Glutamatergic neuron (in vitro differentiated cells): ENCODE measurements around the gene ETV6. TPM values are rescaled to one million over a fixed set of nuclear protein-coding genes. Genes with fewer than 3 reads are reported as not detected.
"Not testable (repeated sequence)": the region's sequence is repeated elsewhere in the genome, so short reads cannot be mapped to it uniquely, and the experiment has no call there.

Source experiments
- DNase-seq: peaks from one replicate; pipeline ENCODE4 v3.0.0; 2022
- H3K27ac Mint-ChIP-seq: one replicate; pipeline ENCODE4 v1.8.0; 2020; ENCODE audit warnings: mild to moderate bottlenecking, mixed read lengths, inconsistent platforms; ENCODE audit not compliant: unreplicated experiment
- H3K27me3 Mint-ChIP-seq: one replicate; pipeline ENCODE4 v1.8.0; 2020; ENCODE audit warnings: mild to moderate bottlenecking, moderate library complexity, mixed read lengths, inconsistent platforms; ENCODE audit not compliant: unreplicated experiment
- H3K36me3 Mint-ChIP-seq: one replicate; pipeline ENCODE4 v1.8.0; 2020; ENCODE audit warnings: mild to moderate bottlenecking, mixed read lengths, inconsistent platforms; ENCODE audit not compliant: unreplicated experiment
- H3K4me1 Mint-ChIP-seq: one replicate; pipeline ENCODE4 v1.8.0; 2020; ENCODE audit warnings: mild to moderate bottlenecking, low read depth, mixed read lengths, inconsistent platforms; ENCODE audit not compliant: unreplicated experiment
- H3K4me3 Mint-ChIP-seq: one replicate; pipeline ENCODE4 v1.8.0; 2020; ENCODE audit warnings: mild to moderate bottlenecking, mixed read lengths, inconsistent platforms; ENCODE audit not compliant: unreplicated experiment
- H3K9me3 Mint-ChIP-seq: one replicate; pipeline ENCODE4 v1.8.0; 2020; ENCODE audit warnings: mild to moderate bottlenecking, moderate library complexity, mixed read lengths, inconsistent platforms; ENCODE audit not compliant: unreplicated experiment
- total RNA-seq: library from RNA; stranded (reverse); fragmentation: NEBNext Ultra II Directional; extraction: Animal tissue kit (Norgen Biotek cat#: 25700); gene quantifications from one replicate; pipeline ENCODE4 v1.2.1, GENCODE V29; 2021; ENCODE audit not compliant: unreplicated experiment
- TF ChIP-seq, protein P1 (sequence below): fragments of 200-600 bp; sonication (generic); IDR thresholded peaks from one replicate; pipeline ENCODE4 v1.5.0; 2021; ENCODE audit not compliant: partially characterized antibody, unreplicated experiment

ETV6 gene
- total RNA-seq, 1 donor from 2014 or later, result 10.1 TPM

DNA sequence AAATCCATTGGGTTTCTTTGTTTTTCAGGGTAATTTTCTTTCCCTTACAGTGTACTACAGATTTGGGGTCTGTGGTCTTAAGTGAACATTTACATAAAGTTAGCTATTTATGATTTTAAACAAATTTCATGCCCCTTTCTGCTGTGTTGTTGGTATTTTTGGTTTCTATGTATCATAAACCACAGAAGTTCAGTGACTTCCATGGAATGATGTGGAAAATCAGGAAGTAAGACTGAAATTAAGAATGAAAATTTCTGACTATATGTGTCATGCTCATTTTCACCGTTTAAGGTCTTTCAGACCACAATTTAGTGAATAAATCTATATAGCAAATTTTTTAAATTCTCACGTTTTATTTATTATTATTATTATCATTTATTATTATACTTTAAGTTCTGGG, 31.7 kb downstream of the ETV6 start:
- Mint-ChIP-seq H3K9me3 (peaks cover 1% of the 10 kb centered on the region), H3K27me3 (peaks cover 2% of the 10 kb centered on the region), H3K4me3 (no peak overlapping the region), H3K4me1 (peaks cover 6% of the 10 kb centered on the region), H3K27ac (no peak overlapping the region), H3K36me3 (no peaks in the 10 kb centered on the region)
- no peak for DNase-seq
- TF ChIP-seq, protein P1, sequence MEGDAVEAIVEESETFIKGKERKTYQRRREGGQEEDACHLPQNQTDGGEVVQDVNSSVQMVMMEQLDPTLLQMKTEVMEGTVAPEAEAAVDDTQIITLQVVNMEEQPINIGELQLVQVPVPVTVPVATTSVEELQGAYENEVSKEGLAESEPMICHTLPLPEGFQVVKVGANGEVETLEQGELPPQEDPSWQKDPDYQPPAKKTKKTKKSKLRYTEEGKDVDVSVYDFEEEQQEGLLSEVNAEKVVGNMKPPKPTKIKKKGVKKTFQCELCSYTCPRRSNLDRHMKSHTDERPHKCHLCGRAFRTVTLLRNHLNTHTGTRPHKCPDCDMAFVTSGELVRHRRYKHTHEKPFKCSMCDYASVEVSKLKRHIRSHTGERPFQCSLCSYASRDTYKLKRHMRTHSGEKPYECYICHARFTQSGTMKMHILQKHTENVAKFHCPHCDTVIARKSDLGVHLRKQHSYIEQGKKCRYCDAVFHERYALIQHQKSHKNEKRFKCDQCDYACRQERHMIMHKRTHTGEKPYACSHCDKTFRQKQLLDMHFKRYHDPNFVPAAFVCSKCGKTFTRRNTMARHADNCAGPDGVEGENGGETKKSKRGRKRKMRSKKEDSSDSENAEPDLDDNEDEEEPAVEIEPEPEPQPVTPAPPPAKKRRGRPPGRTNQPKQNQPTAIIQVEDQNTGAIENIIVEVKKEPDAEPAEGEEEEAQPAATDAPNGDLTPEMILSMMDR, result no peak

DNA sequence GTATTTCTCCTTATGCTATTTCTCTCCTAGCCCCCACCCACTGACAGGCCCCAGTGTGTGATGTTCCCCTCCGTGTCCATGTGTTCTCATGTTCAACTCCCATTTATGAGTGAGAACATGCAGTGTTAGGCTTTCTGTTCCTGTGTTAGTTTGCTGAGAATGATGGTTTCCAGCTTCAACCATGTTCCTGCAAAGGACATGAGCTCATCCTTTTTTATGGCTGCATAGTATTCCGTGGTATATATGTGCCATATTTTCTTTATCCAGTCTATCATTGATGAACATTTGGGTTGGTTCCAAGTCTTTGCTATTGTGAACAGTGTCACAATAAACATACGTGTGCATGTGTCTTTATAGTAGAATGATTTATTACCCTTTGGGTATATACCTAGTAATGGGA, 32.2 kb downstream of the ETV6 start:
- H3K27me3 Mint-ChIP-seq, H3K4me1 Mint-ChIP-seq, H3K4me3 Mint-ChIP-seq, H3K36me3 Mint-ChIP-seq, DNase-seq, H3K9me3 Mint-ChIP-seq, H3K27ac Mint-ChIP-seq: not testable (repeated sequence)

DNA sequence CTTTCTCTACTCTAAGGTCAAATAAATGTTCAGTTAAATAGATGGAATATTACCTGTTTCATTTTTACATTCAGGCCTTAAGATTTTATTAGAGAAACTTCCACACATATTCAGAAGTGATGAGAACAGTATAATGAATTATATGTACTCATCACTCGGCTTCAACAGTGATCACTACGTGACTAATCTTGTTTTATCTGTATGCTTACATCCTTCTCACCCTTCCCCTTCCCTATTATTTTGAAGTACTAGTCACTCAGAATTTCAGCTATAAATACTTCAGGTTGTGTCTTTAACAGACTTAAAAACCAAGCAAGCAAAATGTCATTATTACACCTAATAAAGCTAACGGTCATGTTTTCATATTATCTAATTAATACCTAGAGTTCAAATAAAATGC, 34.9 kb downstream of the ETV6 start:
- Mint-ChIP-seq H3K4me1 (peaks cover 8% of the 10 kb centered on the region), H3K27me3 (peaks cover 2% of the 10 kb centered on the region), H3K4me3 (no peak overlapping the region), H3K27ac (no peak overlapping the region), H3K9me3 (peaks cover 1% of the 10 kb centered on the region), H3K36me3 (no peaks in the 10 kb centered on the region)
- DNase-seq, result no peak
- TF ChIP-seq, protein P1, result no peak

DNA sequence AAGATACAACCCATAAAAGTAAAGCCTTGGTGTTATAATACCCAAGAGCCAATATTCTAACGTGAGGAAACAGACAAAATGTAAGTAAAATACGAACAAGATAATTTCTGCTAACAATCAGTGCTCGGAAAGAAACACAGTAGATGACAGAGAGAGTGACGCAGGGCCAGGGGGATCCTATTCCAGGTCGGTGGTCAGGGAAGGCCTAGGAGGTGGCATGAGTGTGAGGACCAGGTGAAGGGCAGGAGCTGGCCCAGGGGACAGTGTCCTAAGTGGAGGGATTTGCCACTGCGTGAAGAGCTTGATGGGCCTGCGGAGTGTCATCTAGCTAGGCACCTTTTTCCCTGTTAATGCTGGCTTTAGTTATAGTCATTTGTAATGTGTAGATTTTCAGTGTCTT, 35.3 kb downstream of the ETV6 start:
- no peak for DNase-seq
- peaks cover 2% of the 10 kb centered on the region for H3K27me3 Mint-ChIP-seq
- TF ChIP-seq, protein P1, result no peak
- H3K9me3 Mint-ChIP-seq, result peaks cover 2% of the 10 kb centered on the region
- H3K4me1 Mint-ChIP-seq, result peaks cover 9% of the 10 kb centered on the region
- H3K4me3 Mint-ChIP-seq, result peak overlapping the region; percentile 27
- H3K27ac Mint-ChIP-seq, result no peak overlapping the region
- no peaks in the 10 kb centered on the region for H3K36me3 Mint-ChIP-seq

DNA sequence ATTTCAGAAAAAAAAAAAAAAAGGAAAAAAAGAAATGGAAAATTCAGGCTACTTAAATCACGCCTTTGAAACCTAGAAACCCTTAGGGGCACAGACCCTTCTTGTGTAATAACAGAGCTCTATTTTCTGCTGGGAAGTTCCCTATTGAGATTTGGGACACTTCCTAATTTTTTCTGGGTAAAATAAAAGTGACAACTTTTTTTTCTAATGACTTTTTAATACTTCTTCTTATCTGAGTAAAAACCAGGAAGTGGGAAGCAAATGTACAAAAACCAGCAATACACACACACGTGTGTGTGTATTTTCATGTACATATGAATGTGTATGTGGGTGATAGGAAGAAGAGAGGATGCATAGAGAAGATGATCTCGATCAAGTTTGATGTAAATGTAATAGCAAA, 35.8 kb downstream of the ETV6 start:
- H3K9me3 Mint-ChIP-seq, result peaks cover 5% of the 10 kb centered on the region
- H3K4me3 Mint-ChIP-seq, result no peak overlapping the region
- no peak for DNase-seq
- H3K27ac Mint-ChIP-seq, result no peak overlapping the region
- H3K27me3 Mint-ChIP-seq, result peaks cover 2% of the 10 kb centered on the region
- no peaks in the 10 kb centered on the region for H3K36me3 Mint-ChIP-seq
- TF ChIP-seq, protein P1, result no peak
- H3K4me1 Mint-ChIP-seq, result peaks cover 14% of the 10 kb centered on the region

DNA sequence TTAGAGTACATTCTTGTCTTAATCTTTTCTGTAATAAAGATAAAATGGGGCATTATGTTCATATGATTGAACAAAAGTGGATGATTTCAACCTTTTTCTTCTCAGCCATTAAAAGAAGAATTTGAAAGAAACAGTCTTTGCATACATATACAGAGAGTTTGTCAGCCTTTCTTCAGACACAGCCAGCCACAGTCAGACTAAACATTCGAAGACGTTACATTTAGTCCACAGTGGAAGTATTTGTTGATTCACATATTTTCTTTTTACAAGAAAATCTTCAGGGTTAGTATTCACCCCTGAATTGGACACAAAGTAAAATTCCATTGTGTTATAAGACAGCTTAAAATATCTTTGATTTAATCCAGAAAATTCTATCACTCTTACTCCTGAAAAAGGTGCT, 36.2 kb downstream of the ETV6 start:
- TF ChIP-seq, protein P1, result no peak
- no peak for DNase-seq
- Mint-ChIP-seq H3K27me3 (peaks cover 2% of the 10 kb centered on the region), H3K4me1 (peaks cover 15% of the 10 kb centered on the region), H3K9me3 (peaks cover 5% of the 10 kb centered on the region), H3K4me3 (no peak overlapping the region), H3K27ac (no peak overlapping the region), H3K36me3 (no peaks in the 10 kb centered on the region)
